Tibial nerve (tissue), 4 donors: Measurements from ENCODE around the gene SDF2L1. TPM values are rescaled to one million over a fixed set of nuclear protein-coding genes. Genes with fewer than 3 reads are reported as not detected.
"Not testable (repeated sequence)": the region's sequence is repeated elsewhere in the genome, so short reads cannot be mapped to it uniquely, and the experiment has no call there.

Source experiments
- DNase-seq, 2 donors: peaks; one replicate each; pipeline ENCODE4 v3.0.0-alpha.2; 2019; ENCODE audit warnings: low spot score in 2 of 2
- H3K27ac ChIP-seq, 4 donors: fragments of 200-600 bp; sonication (generic) in 3 of 4; one replicate each; pipeline ENCODE4 v1.5.1; 2017 to 2019; ENCODE audit warnings: mild to moderate bottlenecking in 1 of 4
- H3K27me3 ChIP-seq, 2 donors: fragments of 200-600 bp; sonication (generic) in 1 of 2; one replicate each; pipeline versions ENCODE4 v1.5.1 to v1.6.0; 2017 to 2019
- H3K36me3 ChIP-seq, 3 donors: fragments of 200-600 bp; sonication (generic); one replicate each; pipeline ENCODE4 v1.5.1; 2018 to 2019
- H3K4me1 ChIP-seq, 4 donors: fragments of 200-600 bp; sonication (generic) in 3 of 4; one replicate each; pipeline ENCODE4 v1.5.1; 2017 to 2019
- H3K4me3 ChIP-seq, 4 donors: fragments of 200-600 bp; sonication (generic) in 3 of 4; one replicate each; pipeline ENCODE4 v1.5.1; 2017 to 2019; ENCODE audit warnings: mild to moderate bottlenecking in 1 of 4, moderate library complexity in 1 of 4
- H3K9me3 ChIP-seq, 4 donors: fragments of 200-600 bp; sonication (generic) in 3 of 4; one replicate each; pipeline ENCODE4 v1.5.1; 2017 to 2019
- EP300 ChIP-seq, 2 donors: sonication (generic); formaldehyde crosslinking; IDR thresholded peaks; one replicate each; pipeline ENCODE4 v1.6.1; 2017; ENCODE audit warnings: antibody characterized with exemption in 2 of 2, mild to moderate bottlenecking in 1 of 2
- POLR2A ChIP-seq, 2 donors: fragments of 450-650 bp; IDR thresholded peaks; one replicate each; pipeline ENCODE4 v1.6.1; 2017; ENCODE audit warnings: antibody characterized with exemption in 2 of 2, mild to moderate bottlenecking in 2 of 2, moderate library complexity in 2 of 2
- WGBS, 2 donors: methylation state at CpG; one replicate each; pipeline ENCODE4 v1.1.5; 2018; 5-methylcytosine and 5-hydroxymethylcytosine counted together
- small RNA-seq: library from RNA; depleted of rRNA; stranded (forward); fragments of <200 nt; gene quantifications from one replicate; pipeline ENCODE3, GENCODE V24; 2016
- total RNA-seq, 4 donors: library from RNA; depleted of rRNA; stranded (reverse); fragments of >200 nt; gene quantifications; one replicate each; pipeline ENCODE4 v1.1.0, GENCODE V29; 2016
- TF ChIP-seq, protein P1 (sequence below), 5 experiments: fragments of 200-600 bp in 3 of 5; fragments of 450-650 bp in 2 of 5; sonication (generic) in 3 of 5; IDR thresholded peaks; one replicate each; pipeline ENCODE4 v1.5.1; 2016 to 2019; ENCODE audit warnings: antibody characterized with exemption in 5 of 5, mild to moderate bottlenecking in 3 of 5, moderate library complexity in 2 of 5

Gene SDF2L1
- total RNA-seq, 4 donors from 2014 or later = 11.4 to 62.7 (median 31.5) TPM

DNA sequence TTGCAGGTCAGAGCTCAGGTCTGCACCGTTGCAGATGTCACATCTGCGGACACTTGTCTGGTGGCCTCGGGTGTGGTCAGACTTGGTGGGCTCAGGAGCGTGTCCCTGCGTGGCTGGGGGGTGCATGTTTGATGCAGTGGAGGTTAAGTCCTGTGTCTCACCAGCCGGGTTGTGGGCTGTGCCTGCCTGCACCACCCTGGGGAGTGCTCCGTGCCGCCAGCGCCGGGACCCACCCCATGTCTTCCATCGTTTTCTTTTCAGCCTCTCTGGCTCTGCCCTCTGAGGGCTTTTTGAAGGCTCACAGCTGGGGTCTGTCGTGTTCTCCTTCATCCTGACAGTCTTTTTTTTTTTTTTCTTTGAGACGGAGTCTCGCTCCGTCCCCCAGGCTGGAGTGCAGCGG lies 49.7 kb downstream of the SDF2L1 start:
- peaks cover 0 to 22% (median 0%) of the 10 kb centered on the region in 4 donors for H3K4me1 ChIP-seq
- DNase-seq = no peak
- TF ChIP-seq POLR2A (IDR thresholded peaks at IDR 0.05) (no peak), EP300 (IDR thresholded peaks at IDR 0.05) (no peak)
- TF ChIP-seq, protein P1, sequence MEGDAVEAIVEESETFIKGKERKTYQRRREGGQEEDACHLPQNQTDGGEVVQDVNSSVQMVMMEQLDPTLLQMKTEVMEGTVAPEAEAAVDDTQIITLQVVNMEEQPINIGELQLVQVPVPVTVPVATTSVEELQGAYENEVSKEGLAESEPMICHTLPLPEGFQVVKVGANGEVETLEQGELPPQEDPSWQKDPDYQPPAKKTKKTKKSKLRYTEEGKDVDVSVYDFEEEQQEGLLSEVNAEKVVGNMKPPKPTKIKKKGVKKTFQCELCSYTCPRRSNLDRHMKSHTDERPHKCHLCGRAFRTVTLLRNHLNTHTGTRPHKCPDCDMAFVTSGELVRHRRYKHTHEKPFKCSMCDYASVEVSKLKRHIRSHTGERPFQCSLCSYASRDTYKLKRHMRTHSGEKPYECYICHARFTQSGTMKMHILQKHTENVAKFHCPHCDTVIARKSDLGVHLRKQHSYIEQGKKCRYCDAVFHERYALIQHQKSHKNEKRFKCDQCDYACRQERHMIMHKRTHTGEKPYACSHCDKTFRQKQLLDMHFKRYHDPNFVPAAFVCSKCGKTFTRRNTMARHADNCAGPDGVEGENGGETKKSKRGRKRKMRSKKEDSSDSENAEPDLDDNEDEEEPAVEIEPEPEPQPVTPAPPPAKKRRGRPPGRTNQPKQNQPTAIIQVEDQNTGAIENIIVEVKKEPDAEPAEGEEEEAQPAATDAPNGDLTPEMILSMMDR (IDR thresholded peaks at IDR 0.05) = no peak
- no peaks in the 10 kb centered on the region for H3K27me3 ChIP-seq
- H3K4me3 ChIP-seq = no peak overlapping the region
- H3K36me3 ChIP-seq = peaks cover 0 to 90% (median 8%) of the 10 kb centered on the region in 3 donors
- H3K27ac ChIP-seq = no peak overlapping the region
- whole genome bisulfite sequencing, 2 donors = 82 to 87% methylated on average over 16 of the region's 16 CpGs
- no peaks in the 10 kb centered on the region for H3K9me3 ChIP-seq

DNA sequence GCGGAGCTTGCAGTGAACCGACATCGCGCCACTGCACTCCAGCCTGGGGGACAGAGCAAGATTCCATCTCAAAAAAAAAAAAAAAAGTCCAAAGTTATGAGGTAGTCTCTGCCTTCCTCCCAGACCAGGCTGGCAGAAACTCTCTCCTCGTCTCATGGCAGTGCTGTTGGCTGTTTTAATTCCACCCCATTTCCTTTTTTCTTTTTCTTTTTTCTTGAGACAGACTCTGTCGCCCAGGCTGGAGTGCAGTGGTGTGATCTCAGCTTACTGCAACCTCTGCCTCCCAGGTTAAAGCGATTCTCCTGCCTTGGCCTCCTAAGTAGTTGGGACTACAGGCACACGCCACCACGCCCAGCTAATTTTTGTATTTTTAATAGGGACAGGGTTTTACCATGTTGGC lies 50.8 kb downstream of the SDF2L1 start:
- not testable (repeated sequence) for H3K27ac ChIP-seq, H3K4me3 ChIP-seq, DNase-seq, H3K9me3 ChIP-seq, H3K27me3 ChIP-seq
- Histone ChIP-seq H3K4me1 (peaks cover 0 to 22% (median 0%) of the 10 kb centered on the region in 4 donors), H3K36me3 (peaks cover 0 to 90% (median 0%) of the 10 kb centered on the region in 3 donors)
- 91% methylated on average over 9 of the region's 9 CpGs for WGBS, 2 donors

DNA sequence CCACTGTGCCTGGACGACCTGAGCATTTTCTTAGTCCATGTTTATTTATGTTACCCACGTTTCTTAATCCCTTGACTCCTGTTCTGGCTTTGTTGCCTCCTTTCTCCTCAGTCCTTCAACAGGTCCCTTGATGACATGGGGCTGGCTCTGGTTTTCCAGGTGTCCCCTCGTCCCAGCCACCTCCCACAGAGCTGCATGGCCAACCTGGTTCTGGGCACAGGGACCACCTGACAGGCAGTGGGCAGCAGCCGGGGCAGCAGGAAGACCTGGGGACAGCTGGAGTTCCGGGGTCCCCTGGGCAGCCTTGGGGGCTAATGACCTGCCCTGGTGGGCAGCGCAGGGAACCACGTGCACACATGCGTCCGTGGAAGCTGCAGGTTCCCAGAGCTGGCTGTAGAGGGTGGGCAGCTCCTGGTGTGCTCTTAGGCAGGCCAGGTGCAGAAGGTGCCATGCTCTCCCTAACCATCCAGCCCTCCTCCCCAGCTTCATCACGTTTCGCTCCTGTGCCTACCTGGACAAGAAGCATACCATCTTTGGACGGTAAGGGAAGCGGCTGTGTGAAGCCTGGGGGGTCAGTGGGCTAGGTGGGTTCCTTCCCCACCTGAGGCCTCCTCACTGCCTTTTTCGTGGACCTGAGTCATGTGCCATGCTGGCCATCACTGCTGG lies 51.4 kb downstream of the SDF2L1 start:
- no peak for DNase-seq
- Histone ChIP-seq H3K27me3 (no peaks in the 10 kb centered on the region), H3K4me3 (no peak overlapping the region), H3K9me3 (no peaks in the 10 kb centered on the region), H3K4me1 (peaks cover 0 to 26% (median 0%) of the 10 kb centered on the region in 4 donors), H3K36me3 (peaks cover 0 to 86% (median 3%) of the 10 kb centered on the region in 3 donors), H3K27ac (no peak overlapping the region)
- WGBS, 2 donors = 86 to 89% methylated on average over 6 to 13 of the region's 14 CpGs
- TF ChIP-seq POLR2A (IDR thresholded peaks at IDR 0.05) (no peak), EP300 (IDR thresholded peaks at IDR 0.05) (no peak)
- TF ChIP-seq, protein P1 (IDR thresholded peaks at IDR 0.05) = no peak

Small RNAs within 50 kb of the gene (small RNA-seq; reads per million reads assigned to genes)
- gene MIR301B = 0.57 reads per million

Other genes starting within 250 kb of the SDF2L1 start
- 1 to 10 TPM; 3.3 to 6.1 (median 5.2) TPM for gene HIC2, start 224.9 kb upstream of the SDF2L1 start, total RNA-seq
- gene TMEM191C, start 174.9 kb upstream of the SDF2L1 start, total RNA-seq = 1 to 10 TPM in 2 of 4 donors, under 1 TPM in 1, not detected in 1; 0.98 to 5.4 (median 4.4) TPM
- under 1 TPM; under 0.01 to 0.59 (median 0.25) TPM for gene RIMBP3C, start 90.8 kb upstream of the SDF2L1 start, total RNA-seq
- 10 to 100 TPM; 32.0 to 45.0 (median 37.8) TPM for gene UBE2L3, start 74.6 kb upstream of the SDF2L1 start, total RNA-seq
- 10 to 100 TPM; 28.0 to 61.2 (median 36.0) TPM for gene YDJC, start 12.3 kb upstream of the SDF2L1 start, total RNA-seq
- gene CCDC116, start 9.5 kb upstream of the SDF2L1 start, total RNA-seq = 1 to 10 TPM in 1 of 4 donors, under 1 TPM in 3; 0.22 to 2.0 (median 0.36) TPM
- gene PPIL2, start 23.7 kb downstream of the SDF2L1 start, total RNA-seq = 10 to 100 TPM; 29.1 to 42.3 (median 31.5) TPM
- gene YPEL1, start 93.5 kb downstream of the SDF2L1 start, total RNA-seq = 10 to 100 TPM in 3 of 4 donors, 1 to 10 TPM in 1; 6.3 to 43.1 (median 16.5) TPM
- 10 to 100 TPM; 58.1 to 95.3 (median 73.1) TPM for gene MAPK1, start 225.3 kb downstream of the SDF2L1 start, total RNA-seq